ENCODE results near the gene ABHD12. TPM values are rescaled to one million over a fixed set of nuclear protein-coding genes. Genes with fewer than 3 reads are reported as not detected.

ABHD12 gene
- total and polyA plus RNA-seq, 2 donors (not counting 1 experiment from before 2014, with no cell fraction given): 79.1 to 84.6 TPM

DNA sequence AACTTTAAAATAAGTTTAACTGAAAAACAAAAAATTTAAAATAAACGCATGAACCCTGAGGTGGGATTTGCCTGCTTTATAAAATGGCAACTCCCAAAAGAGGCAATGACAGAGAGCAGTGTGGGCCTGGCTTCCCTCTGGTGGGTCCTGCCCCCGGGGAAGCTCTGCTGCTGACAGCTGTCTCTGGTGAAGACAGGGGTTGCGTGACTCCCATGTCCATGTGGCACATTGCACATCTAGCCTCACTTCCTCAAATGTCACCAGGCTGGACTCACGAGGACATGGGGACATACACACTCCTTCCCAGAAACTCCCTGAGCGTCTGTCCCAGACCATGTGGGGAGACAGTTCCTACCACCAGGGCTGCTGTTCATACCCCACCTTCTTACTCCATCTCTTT lies 66.2 kb downstream of the ABHD12 start:
- Histone ChIP-seq H3K4me1 (ENCODE audit: control insufficient read depth, extremely low read depth, insufficient read depth, low read length) (peaks cover 2% of the 10 kb centered on the region), H3K27me3 (ENCODE audit: control insufficient read depth, insufficient read depth, low read length) (no peaks in the 10 kb centered on the region), H3K9ac (ENCODE audit: insufficient read depth, low read length) (no peak overlapping the region), H3K4me2 (ENCODE audit: extremely low read depth, insufficient read depth, low read length) (no peak overlapping the region), H4K20me1 (ENCODE audit: control insufficient read depth, extremely low read depth, insufficient read depth, low read length) (no peaks in the 10 kb centered on the region), H3K36me3 (ENCODE audit: control insufficient read depth, insufficient read depth, low read length) (peaks cover 9% of the 10 kb centered on the region), H3K79me2 (ENCODE audit: control insufficient read depth, insufficient read depth, low read length) (peaks cover 23% of the 10 kb centered on the region), H3K9me3 (ENCODE audit: control insufficient read depth, insufficient read depth, low read depth, low read length) (no peaks in the 10 kb centered on the region), H3K4me3 (replicated peaks in 1 of 4; ENCODE audit: control extremely low read depth in 1 of 4, insufficient read depth in 1 of 4, low read depth in 3 of 4, low read length in 4 of 4) (no peak overlapping the region), H2AFZ (ENCODE audit: low read length) (no peak overlapping the region), H3K27ac (ENCODE audit: insufficient read depth, low read length) (no peak overlapping the region)
- no peak for DNase-seq (ENCODE audit: low read depth in 2 of 2)
- no peak for TF ChIP-seq EZH2 (IDR thresholded peaks at IDR 0.05; ENCODE audit: low read length, missing control alignments)
- TF ChIP-seq, protein P1, sequence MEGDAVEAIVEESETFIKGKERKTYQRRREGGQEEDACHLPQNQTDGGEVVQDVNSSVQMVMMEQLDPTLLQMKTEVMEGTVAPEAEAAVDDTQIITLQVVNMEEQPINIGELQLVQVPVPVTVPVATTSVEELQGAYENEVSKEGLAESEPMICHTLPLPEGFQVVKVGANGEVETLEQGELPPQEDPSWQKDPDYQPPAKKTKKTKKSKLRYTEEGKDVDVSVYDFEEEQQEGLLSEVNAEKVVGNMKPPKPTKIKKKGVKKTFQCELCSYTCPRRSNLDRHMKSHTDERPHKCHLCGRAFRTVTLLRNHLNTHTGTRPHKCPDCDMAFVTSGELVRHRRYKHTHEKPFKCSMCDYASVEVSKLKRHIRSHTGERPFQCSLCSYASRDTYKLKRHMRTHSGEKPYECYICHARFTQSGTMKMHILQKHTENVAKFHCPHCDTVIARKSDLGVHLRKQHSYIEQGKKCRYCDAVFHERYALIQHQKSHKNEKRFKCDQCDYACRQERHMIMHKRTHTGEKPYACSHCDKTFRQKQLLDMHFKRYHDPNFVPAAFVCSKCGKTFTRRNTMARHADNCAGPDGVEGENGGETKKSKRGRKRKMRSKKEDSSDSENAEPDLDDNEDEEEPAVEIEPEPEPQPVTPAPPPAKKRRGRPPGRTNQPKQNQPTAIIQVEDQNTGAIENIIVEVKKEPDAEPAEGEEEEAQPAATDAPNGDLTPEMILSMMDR (conservative IDR thresholded peaks at IDR 0.05 in 1 of 2, IDR thresholded peaks at IDR 0.05 in 1 of 2; ENCODE audit: low read depth in 1 of 2, low read length in 2 of 2): no peak

DNA sequence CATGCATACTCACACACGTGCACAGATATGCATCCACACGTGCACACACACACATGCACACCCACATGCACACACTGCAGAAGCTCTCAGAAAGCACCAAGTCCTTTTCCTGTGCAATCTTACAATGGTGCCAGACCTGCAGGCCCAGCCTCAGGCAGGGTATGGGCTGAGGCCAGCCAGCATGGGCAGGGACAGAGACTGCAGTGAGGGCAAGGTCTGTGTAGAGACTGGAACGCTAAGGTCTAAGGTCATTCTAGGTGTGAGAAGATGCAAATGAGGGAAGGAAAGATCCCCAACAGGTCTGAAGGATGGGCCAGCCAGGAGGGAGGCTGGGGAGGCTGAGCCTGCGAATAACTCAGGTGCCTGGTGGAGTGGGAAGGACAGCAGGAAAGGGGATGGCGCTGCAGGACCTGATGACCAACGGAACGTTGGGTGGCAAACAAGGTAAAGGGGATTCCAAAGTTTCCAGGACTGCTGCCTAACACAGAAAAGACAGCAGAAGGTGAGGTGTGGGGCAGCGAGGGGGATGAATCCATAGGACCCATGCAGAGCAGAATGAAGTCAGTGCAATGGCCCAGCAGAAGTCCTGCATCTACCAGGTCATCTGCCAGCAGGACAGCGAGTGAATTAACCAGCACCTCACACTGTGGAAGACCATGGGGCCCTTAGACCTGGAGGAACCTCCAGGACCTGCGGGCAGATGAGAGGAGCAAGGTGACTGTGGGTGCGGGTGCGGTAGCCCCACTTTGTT lies 67.0 kb downstream of the ABHD12 start:
- Histone ChIP-seq H2AFZ (ENCODE audit: low read length) (no peak overlapping the region), H3K9ac (ENCODE audit: insufficient read depth, low read length) (no peak overlapping the region), H3K36me3 (ENCODE audit: control insufficient read depth, insufficient read depth, low read length) (peaks cover 9% of the 10 kb centered on the region), H3K9me3 (ENCODE audit: control insufficient read depth, insufficient read depth, low read depth, low read length) (no peaks in the 10 kb centered on the region), H3K79me2 (ENCODE audit: control insufficient read depth, insufficient read depth, low read length) (peaks cover 17% of the 10 kb centered on the region), H3K4me2 (ENCODE audit: extremely low read depth, insufficient read depth, low read length) (no peak overlapping the region), H3K4me1 (ENCODE audit: control insufficient read depth, extremely low read depth, insufficient read depth, low read length) (peaks cover under 1% of the 10 kb centered on the region), H3K4me3 (replicated peaks in 1 of 4; ENCODE audit: control extremely low read depth in 1 of 4, insufficient read depth in 1 of 4, low read depth in 3 of 4, low read length in 4 of 4) (no peak overlapping the region), H3K27me3 (ENCODE audit: control insufficient read depth, insufficient read depth, low read length) (no peaks in the 10 kb centered on the region), H4K20me1 (ENCODE audit: control insufficient read depth, extremely low read depth, insufficient read depth, low read length) (no peaks in the 10 kb centered on the region), H3K27ac (ENCODE audit: insufficient read depth, low read length) (no peak overlapping the region)
- DNase-seq (ENCODE audit: low read depth in 2 of 2): no peak
- no peak for TF ChIP-seq EZH2 (IDR thresholded peaks at IDR 0.05; ENCODE audit: low read length, missing control alignments)
- TF ChIP-seq, protein P1 (conservative IDR thresholded peaks at IDR 0.05 in 1 of 2, IDR thresholded peaks at IDR 0.05 in 1 of 2; ENCODE audit: low read depth in 1 of 2, low read length in 2 of 2): no peak

DNA sequence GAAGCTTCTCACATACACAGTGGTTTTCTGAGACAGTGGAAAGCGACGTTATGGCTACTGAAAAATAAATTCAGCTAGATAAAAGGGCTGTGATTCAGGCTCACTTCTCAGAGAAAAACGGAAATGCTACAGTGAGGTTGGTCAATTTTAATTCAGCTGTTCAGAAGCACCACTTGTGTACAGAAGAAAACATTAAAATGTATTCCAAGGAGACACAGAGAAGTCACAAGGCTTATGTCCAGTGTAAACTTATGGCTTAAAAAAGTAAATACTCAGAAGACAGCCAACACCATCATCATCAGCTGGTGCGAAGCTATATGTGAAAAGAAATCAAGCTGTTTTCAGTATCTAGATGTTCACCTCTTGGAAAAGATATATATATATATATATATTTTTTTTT lies 68.6 kb downstream of the ABHD12 start:
- H3K79me2 ChIP-seq (ENCODE audit: control insufficient read depth, insufficient read depth, low read length): peaks cover 12% of the 10 kb centered on the region
- no peaks in the 10 kb centered on the region for H3K27me3 ChIP-seq (ENCODE audit: control insufficient read depth, insufficient read depth, low read length)
- H2AFZ ChIP-seq (ENCODE audit: low read length): no peak overlapping the region
- TF ChIP-seq EZH2 (IDR thresholded peaks at IDR 0.05; ENCODE audit: low read length, missing control alignments): no peak
- TF ChIP-seq, protein P1 (conservative IDR thresholded peaks at IDR 0.05 in 1 of 2, IDR thresholded peaks at IDR 0.05 in 1 of 2; ENCODE audit: low read depth in 1 of 2, low read length in 2 of 2): no peak
- no peaks in the 10 kb centered on the region for H3K9me3 ChIP-seq (ENCODE audit: control insufficient read depth, insufficient read depth, low read depth, low read length)
- DNase-seq (ENCODE audit: low read depth in 2 of 2): no peak
- no peak overlapping the region for H3K4me3 ChIP-seq (replicated peaks in 1 of 4; ENCODE audit: control extremely low read depth in 1 of 4, insufficient read depth in 1 of 4, low read depth in 3 of 4, low read length in 4 of 4)
- no peak overlapping the region for H3K27ac ChIP-seq (ENCODE audit: insufficient read depth, low read length)
- no peaks in the 10 kb centered on the region for H4K20me1 ChIP-seq (ENCODE audit: control insufficient read depth, extremely low read depth, insufficient read depth, low read length)
- H3K4me1 ChIP-seq (ENCODE audit: control insufficient read depth, extremely low read depth, insufficient read depth, low read length): no peaks in the 10 kb centered on the region
- H3K36me3 ChIP-seq (ENCODE audit: control insufficient read depth, insufficient read depth, low read length): peaks cover 9% of the 10 kb centered on the region
- no peak overlapping the region for H3K4me2 ChIP-seq (ENCODE audit: extremely low read depth, insufficient read depth, low read length)
- H3K9ac ChIP-seq (ENCODE audit: insufficient read depth, low read length): no peak overlapping the region
